ENCODE results near the gene MUC4.

- no peak for TF ChIP-seq POLR2AphosphoS5 (IDR thresholded peaks at IDR 0.05; ENCODE audit: low read depth, low read length)
- TF ChIP-seq POLR2A (IDR thresholded peaks at IDR 0.05; ENCODE audit: low read depth, low read length), result no peak
These were observed 111.9 kb downstream of the MUC4 start for GRCh38 chr3:195699860-195700259.

Data from GM12892 (cell line).